SH-SY5Y (cell line): ENCODE results near the gene CCM2L.

Experiments
- GATA2 ChIP-seq: IDR thresholded peaks from 2 replicates; pipeline ENCODE4 v1.6.1; 2011; ENCODE audit warnings: mild to moderate bottlenecking, low read depth, low read length
- GATA3 ChIP-seq: IDR thresholded peaks from 2 replicates; pipeline ENCODE4 v1.6.1; 2011; ENCODE audit warnings: low read depth, mild to moderate bottlenecking, low read length, moderate library complexity

CCM2L gene

GRCh38 chr20:32009564-32009963 is 674 bp upstream of the CCM2L start:
- no peak for TF ChIP-seq GATA2
- no peak for TF ChIP-seq GATA3

GRCh38 chr20:32010666-32011065 is 428 bp downstream of the CCM2L start:
- no peak for TF ChIP-seq GATA2

- no peak for TF ChIP-seq GATA3
- TF ChIP-seq GATA2 = no peak
Observed at GRCh38 chr20:32012159-32012688, 2.0 kb downstream of the CCM2L start.

GRCh38 chr20:32013326-32013725 is 3.1 kb downstream of the CCM2L start:
- no peak for TF ChIP-seq GATA3
- TF ChIP-seq GATA2 = no peak

- no peak for TF ChIP-seq GATA2
- TF ChIP-seq GATA3 = no peak
Observed at GRCh38 chr20:32017711-32018251, 7.5 kb downstream of the CCM2L start.

- TF ChIP-seq GATA2 (no peak), GATA3 (no peak)
Observed at GRCh38 chr20:32018269-32019155, 8.3 kb downstream of the CCM2L start.

GRCh38 chr20:32019156-32019510 is 8.9 kb downstream of the CCM2L start:
- TF ChIP-seq GATA3 = no peak

GRCh38 chr20:32019563-32020463 is 9.6 kb downstream of the CCM2L start:
- TF ChIP-seq GATA3 (no peak), GATA2 (peak; percentile 60)

GRCh38 chr20:32021091-32021490 is 10.9 kb downstream of the CCM2L start:
- no peak for TF ChIP-seq GATA2
- no peak for TF ChIP-seq GATA3

- TF ChIP-seq GATA2 (no peak), GATA3 (no peak)
Observed at GRCh38 chr20:32024683-32025295, 14.6 kb downstream of the CCM2L start.

- no peak for TF ChIP-seq GATA3
- no peak for TF ChIP-seq GATA2
Observed at GRCh38 chr20:32027643-32028042, 17.4 kb downstream of the CCM2L start.

GRCh38 chr20:32028647-32029372 is 18.6 kb downstream of the CCM2L start:
- TF ChIP-seq GATA3 (no peak), GATA2 (no peak)

GRCh38 chr20:32029561-32029960 is 19.3 kb downstream of the CCM2L start:
- TF ChIP-seq GATA2 (peak; percentile 21; the same call in 1 of the 2 replicates), GATA3 (no peak)
